Skin of body (tissue), 2 donors: ENCODE measurements around the gene MCM3. TPM values are rescaled to one million over a fixed set of nuclear protein-coding genes. Genes with fewer than 3 reads are reported as not detected.

Experiments
- DNase-seq: peaks from one replicate; lab custom pipeline; 2025; lab: John Stamatoyannopoulos, UW
- total RNA-seq: library from RNA; depleted of rRNA; stranded (reverse); fragments of >200 nt; gene quantifications from one replicate; pipeline ENCODE4 v1.2.3, GENCODE V29; 2014

Gene MCM3
- 40.9 TPM for total RNA-seq

DNA sequence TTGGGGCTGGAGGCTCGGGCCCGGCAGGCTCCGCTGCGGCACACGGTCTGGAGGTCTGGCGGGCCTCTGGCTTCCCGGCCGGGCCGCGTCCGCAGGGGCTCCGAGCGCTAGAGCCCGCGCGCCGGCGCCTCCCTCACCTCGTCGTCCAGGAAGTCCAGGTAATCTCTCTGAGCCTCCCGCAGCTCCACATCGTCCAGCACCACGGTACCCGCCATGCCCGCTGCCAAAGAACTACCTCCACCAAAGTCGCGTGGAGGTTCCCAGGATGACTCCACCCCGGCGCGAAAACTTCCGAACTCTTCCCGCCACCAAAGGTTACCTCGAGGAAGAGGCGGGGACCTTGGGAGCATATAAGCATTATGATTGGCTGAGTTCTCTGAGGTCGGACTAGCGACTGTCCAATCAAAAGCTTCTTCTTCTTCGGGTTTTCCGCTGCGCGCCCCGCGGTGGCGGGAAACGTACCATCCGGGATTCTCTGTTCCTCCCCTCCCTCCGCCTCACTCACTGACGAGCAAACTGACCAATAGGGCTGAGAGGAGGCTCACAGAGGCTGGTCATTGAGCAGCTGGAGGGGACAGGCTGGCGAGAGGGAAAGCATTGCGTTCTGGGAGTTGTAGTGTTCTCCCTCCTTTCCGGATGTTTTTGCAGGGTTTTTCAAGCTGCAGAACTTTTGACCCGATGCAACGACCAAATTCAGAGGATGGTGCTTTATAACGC lies at the start of gene MCM3:
Gene MCM3, minus strand, starts transcription at position 283 of the 717 bp plus-strand sequence. Its CDS starts 68 bp downstream, at position 215.
- DNase-seq: peak; percentile 100

DNA sequence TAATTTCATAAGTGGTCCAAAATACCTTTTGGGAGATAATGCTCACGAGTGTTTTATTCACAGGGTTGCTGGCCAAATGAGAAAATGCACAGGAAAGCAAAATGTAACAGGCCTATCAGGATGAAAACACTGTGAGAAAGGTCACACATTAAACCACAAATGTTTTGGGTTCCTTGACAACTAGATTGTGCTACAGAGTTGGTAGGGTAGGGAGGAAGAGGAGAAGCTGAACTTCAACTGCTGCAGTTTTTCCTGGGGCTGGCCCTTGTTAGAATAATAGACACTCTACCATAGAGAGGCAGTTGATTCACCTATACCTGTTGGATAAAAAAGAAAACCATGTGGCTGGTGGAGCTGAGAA lies 49.3 kb upstream of the MCM3 start:
- no peak for DNase-seq

DNA sequence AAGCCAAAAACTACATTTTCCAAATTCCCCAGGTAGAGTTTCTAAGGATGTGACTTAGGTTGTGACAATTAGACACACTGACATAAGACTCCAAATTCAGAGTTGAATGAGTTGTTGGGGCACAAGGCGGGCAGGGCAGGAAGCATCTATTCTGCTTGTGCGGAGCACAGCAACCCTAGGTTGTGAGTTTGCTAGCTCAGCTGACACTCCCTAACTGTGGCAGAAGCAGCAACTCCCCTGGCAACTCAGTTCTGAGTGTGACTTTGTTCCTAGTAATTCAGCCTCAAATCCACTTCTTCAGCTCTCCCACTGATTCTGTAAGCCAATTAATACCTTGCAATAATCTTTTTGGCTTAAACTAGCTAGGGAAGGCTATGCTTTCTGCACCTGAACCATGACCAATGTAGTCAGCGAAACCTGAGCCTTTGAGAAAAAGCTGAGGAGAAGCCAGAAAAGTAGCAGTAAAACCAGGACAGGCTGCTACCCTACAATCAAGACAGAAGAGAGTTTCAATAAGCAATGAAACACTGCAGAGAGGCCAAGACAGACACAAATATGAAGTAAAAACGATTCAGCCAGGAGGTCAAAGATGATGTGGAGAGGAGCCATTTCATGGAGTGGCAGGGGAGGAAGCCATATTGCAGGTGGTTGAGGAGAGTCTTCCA lies 47.4 kb upstream of the MCM3 start:
- no peak for DNase-seq

DNA sequence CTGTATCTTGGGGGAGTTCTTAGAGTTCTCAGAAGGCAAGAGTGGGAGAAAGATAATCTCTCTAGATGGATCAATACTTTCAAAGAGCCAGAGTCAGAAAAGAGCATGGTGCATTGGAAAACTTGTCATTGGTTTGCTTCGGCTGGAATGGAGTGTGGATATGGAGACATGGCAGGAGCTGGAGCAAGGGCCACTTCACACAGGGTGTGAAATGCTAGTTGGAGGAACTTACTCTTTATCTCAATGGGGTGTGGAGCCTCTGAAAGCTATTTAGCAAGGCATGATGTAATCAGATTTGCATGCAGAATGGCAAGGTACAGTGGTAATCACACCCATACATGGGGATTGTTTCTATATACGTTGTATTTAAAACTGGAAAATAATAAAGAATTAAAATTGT lies 45.9 kb upstream of the MCM3 start:
- DNase-seq: no peak

DNA sequence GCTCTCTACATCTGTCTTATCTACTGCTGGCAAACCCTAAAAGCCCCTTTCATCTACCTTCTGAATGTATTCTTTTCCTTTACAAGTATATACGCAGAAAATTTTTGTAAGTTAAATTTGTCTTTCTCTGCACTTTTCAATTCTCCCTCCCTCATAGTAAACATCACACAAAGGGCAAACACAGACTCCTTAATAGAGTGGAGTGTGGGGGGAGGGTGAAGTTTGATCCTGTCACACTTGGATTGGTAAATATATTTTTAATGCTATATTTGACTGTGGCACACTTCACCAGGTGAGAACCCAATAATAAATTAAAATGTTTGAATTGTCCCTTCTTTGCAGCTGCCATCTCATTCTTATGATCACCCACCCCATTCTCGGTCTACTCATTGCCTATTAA lies 44.2 kb upstream of the MCM3 start:
- no peak for DNase-seq

DNA sequence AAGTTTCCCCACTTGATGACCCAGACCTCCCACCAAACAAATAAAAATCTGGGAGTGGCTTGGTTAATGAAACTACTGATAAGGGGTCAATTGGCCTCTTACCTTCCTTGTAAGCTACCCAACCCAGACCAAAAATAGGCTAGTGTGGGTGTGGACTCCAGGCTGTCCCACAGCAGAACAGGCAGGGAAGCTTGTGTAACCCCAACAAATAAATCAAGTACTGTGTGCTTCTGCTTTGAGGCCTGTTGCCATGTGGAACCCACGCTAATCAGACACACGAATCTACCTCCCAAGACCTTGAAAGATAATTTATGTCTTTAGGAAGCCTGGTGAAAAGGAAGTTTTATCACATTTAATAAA lies 43.7 kb upstream of the MCM3 start:
- DNase-seq: no peak

DNA sequence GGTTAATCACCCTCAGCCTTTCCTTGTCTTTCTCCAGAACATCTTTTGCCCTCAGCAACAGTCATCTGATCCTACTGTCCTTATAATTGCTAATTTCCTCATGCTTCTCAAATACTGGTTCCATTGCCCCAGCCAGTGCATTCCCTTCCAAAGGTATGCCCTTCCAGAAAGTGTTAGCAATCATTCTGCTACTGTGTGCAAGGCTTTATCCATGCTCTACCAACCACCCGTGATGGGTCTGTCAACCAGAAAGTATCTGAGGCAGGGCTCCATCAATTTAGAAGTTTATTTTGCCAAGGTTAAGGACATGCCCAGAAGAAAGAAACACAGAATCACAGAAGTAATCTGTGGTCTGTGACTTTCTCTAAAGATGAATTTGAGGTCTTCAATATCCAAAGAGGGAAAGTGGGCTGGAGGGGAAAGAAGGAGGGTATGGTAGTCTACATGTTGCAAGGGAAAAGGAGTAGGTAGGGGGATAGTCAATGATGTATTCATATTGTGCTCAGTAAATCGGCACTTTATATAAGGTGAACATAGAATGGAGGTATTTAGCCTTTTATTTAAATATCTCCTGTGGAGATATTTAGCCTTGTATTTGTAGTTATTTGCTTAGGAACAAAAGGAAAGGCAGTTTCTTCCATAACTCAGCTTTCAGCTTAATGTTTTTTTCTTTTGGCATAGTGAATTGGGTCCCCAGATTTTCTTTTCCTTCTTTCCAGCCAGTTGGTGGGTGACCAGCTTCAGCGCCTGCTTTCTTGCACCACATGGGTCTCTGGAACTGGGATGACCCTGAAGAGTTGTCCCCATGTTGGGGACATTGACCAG lies 42.2 kb upstream of the MCM3 start:
- no peak for DNase-seq

DNA sequence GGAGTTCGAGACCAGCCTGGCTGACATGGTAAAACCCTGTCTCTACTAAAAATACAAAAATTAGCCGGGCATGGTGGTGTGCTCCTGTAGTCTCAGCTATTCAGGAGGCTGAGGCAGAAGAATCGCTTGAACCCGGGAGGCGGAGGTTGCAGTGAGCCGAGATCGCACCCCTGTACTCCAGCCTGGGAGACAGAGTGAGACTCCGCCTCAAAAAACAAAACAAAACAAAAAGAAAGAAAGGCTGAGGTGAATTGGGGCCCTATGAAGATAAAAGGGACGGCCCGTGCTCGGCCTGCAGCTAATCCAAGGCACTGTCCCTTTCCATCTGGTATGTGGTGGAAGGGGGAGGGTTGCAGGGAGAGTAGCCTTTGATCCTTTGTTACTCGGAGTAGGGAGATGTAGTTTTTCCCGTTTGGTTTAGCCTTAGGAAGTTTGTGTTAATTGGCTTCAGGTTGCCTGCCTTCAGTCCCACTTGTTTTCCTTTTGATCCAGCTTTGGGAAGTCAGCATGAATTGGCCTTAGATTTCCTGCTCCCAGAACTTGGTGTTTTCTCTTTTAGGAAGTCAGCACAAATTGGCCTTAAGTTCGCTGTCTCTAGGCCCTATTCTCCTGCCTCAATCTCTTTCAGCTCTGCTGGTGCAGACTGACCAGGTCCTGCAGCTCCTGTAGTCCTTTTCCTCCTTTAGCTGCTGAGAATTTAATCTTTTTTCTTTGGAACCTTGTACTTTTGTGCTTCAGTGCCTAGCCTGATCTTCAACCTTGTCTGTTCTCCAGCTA lies 41.3 kb upstream of the MCM3 start:
- DNase-seq: peak; percentile 18

DNA sequence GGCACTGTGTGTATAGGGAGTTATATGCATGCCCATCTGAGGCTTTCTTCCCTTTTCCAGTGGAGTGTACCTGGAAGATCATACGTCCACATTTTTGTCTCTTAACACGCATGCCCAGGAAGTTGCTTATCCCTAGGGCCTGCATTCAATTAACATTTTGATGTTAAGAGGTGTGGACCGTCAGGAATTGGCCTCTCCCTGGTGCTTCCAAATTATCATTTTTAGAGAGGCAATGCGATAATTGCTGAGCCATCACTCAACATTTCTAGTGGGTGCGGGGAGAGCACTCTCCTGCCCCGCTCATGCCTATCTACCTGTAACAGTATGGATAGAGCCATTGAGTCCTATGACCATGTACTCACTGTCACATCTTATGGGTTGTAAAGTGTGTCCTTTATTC lies 39.6 kb upstream of the MCM3 start:
- DNase-seq: no peak

DNA sequence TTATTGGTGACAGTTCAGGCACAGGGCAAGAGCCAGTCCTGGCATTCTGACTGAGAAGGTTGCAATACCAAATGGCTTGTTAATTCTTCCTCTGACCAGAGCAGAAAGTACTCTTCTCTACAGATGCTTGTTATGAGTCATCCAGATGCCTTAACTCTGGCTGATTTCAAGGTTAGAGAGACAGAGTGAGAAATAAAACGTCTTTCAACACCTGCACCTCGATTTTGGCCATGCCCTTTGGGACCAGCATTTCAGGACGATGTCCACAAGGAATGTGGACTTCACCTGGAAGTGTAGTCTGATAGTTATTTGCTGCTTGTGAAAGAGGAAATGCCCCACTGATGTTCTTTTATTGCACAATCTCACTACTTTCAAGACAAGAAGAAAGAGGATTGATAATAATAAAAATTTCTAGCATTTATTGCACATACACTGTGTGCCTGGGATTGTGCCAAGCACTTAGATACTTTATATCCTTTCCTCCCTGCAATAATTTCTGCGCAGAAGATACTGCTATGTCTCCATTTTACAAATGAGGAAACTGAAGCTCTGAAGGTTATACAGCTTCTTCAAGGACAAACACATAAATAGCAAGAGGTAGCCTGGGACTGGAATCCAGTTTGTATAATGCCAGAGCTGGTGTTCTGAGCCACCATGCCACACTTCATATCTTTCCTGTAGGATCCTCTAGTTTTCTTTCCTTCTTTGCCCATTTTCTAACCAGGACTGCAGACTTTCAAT lies 33.5 kb upstream of the MCM3 start:
- no peak for DNase-seq

DNA sequence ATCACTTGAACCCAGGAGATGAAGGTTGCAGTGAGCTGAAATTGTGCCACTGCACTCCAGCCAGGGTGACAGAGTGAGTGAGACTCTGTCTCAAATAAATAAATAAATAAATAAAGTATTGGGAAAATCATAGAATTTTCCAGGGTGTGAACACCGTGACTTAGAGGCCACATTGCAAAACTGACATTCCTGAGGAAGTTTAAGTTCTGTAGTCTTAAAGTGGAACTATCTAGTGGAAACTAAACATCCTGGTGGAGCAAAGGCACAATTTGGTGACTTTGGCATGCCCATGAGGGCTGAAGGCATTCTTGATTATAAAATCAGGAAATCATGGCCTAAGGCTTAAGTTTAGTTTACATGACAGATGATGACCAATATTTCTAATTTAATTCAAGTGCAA lies 32.7 kb upstream of the MCM3 start:
- DNase-seq: no peak

DNA sequence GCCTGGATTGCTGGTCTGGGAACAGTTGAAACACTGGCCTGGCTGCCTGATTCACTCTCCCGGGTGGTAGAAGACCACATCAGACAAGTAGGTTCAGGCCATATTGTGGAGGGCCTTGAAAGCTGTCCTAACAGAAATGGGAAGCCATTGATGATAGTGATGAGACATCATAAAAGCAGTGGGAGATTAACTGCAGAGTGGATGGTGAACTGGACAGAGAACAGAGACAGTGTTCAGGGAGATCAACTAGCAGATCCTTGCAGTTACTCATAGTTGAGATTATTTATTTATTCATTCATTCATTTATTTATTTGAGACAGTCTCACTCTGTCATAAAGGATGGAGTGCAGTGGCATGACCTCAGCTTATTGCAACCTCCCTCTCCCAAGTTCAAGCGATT lies 30.2 kb upstream of the MCM3 start:
- no peak for DNase-seq

DNA sequence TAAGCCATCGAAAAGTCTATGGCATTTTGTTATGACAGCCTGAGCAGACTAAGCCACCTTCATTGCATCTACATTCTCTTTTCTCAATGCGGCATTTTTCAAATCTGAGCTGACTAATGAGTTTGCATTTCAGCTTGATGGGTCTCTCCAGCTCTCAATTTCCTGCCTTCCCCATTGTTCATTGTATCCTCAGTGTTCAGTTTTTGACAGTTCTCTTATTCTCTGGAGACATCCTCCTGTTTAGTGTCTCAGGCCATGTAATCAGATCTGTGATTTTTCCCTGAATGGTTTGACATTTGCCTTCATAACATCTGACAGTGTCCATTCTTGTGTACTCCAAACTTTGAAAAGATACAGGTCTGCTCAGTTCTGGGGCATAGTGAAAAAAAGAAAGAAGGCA lies 27.9 kb upstream of the MCM3 start:
- DNase-seq: no peak

DNA sequence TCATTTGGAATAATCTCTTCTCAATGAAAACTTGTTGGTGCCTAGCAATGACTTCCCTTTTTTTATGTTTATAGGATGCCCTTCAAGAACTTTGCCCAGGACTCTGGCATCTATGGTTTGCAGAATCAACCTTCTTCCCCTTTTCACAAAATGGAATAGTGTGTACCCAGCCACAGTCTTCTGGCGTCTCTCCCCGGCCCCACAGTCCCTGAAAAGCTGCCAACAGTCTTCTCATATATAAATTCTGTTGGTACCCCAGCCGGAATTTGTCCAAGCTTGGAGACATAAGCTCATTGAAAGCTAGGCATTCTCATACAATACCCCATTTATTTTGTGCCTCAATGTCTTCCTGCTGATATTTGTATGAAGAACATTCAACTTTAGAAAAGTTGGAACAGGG lies 26.4 kb upstream of the MCM3 start:
- DNase-seq: no peak

DNA sequence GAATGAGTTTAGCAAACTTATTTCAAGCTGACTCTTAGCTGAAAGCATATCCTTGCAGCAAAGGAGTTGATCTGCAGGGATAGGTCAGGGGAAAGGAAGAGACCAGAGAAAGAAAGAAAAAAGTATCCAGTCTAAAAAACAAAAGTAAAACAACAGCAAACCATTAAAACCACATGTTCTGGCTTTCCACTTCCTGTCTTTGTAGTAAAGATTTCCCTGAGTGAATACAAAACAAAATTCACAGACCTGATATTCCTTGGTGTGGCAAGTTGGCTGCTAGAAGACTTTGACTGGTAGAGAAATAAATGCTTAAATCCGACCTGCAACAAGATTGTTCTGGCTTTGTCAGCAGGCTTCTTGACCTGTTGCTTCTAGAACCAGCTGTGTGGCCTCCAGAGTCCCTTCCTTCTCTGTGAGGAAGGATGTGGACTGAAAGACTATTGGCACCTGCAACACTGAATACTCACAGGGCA lies 23.4 kb upstream of the MCM3 start:
- no peak for DNase-seq

DNA sequence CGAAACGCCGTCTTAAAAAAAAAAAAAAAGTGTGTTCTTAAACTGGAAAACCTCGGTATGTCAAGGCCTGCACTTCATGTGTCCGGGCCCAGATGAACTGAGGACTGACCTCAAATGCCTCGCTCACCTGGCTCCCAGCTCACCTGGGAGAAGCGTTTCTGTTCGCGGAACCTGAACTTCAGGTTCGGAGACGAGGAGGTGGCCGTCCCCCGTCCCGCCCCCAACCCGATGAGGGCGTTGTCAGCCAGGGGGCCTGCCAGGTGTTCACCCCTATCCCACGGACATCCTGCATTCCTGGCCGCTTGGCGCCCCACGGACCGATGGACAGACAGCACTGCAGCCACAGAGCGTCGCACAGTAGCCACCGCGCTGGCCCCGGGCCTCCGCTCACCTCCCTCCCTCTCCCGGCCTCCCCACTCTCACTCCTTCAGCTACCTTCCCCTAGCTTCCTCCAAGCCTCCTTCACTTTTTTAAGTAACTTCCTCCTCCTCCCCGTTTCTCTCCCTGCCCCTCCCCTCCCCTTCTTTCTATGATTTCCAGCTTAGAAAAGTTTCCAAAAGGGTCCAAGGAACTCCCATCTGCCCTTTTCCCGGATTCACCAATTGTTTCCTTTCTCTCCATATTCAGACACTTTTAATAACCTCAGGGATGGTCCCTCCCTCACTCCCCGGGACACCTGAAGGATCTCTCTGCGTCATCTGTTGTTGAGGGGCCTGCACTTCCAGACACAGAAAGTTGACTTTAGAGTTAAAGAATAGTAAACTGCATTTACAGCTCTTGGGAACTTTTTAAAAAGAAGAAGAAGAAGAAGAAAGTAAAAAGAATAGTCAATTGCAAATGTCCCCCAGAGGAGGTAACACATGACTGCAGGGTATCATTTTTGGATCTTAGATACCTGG lies 22.7 kb upstream of the MCM3 start:
- no peak for DNase-seq

DNA sequence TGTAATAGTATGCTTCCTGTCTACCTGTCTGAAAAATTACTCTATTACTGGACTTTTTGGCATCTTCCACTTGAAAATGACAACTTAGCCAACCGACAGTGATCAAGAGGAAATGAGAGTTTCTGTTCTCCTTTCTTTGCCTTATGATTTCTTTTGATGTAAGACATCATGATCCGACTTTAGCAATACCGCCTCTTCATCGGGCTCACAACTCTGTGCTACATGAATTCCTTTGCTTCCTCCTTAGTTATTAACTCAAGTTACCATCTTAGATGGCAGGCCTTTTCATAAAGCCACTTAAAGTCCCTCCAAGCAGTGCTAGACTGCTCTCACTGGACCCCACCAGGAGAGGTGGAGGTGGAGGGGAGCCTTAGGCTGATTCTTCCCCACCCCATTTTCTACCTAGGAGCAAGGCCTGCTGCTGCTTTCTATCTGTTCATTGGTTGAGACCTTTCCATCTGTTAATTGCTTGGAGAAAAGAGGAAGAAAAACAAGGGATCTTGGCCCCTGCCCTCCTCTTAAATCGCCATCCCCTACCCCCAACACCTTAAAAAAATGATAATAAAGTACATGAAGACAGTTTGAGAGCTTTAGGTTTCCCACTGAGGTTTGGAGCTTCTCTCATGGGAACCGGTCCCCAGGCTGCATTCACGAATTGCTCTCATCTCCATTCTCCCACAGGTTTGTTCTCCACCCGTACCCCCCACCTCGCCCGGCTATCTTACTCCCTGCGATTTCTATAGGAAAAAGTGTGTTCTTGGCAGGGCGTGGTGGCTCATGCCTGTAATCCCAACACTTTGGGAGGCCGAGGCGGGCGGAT lies 21.6 kb upstream of the MCM3 start:
- no peak for DNase-seq

DNA sequence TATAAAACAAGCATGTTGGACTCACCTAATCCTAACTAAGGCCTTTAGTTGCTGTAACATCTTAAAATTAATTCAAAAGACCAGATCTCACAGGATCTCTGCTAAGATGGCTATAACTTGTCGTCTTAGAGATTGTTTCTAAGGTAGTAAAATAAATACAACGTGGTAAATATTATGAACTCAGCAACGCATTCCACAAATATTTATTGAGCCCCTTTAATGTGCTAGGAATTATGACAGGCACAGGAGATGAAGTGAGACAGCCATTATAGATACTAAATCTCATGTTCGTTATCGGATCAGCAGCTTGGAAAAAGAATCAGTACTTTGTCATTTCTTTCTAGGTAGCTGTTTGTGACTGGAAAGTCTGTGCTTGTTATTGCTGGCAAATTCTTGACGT lies 20.9 kb upstream of the MCM3 start:
- DNase-seq: no peak

DNA sequence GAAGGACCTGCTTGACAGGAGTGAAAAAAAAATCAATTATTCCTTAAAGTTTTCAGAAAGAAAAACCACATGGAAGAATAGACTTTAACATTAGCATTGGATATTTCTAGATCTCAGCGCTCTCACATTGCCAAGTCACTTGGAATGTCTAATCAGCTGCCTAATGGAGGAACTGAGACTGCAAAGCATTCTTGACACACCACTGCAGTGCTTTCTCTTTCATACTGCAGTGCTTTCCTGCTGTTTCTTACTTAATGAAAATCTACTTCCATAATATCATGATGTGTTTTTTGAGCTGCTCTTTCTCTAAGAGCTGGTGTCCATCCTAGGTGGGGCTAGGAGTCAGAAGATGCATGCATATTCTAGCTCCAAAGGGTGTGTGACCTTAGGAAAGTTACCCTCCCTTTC lies 20.4 kb upstream of the MCM3 start:
- DNase-seq: peak; percentile 13
